ENCODE results near the gene GRAMD1B. TPM values are rescaled to one million over a fixed set of nuclear protein-coding genes. Genes with fewer than 3 reads are reported as not detected.
A peak's percentile ranks its signal among the peaks of the same experiment; 100 is the strongest.

The GRAMD1B gene
- polyA plus RNA-seq, 3 donors = 3.2 to 13.9 (median 3.3) TPM

DNA sequence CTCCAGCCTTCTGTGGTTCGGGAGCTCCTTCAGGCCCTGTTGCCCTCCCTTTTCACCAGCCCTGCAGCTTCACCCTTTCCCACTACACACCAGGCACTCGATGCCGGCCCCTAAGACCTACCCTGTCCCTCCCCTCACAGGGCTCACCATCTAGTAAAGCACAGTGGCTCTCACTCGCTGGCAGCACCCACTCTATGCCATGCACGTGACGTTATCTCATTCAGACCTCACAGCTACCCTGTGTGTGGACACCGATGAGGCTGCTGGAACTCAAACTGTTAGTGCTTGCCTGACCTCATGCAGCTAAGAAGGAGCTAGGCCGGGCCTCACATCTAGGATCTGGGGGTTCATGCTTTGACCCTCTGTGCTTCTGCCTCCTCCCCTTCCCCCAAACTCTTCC, 178.9 kb downstream of the GRAMD1B start:
- no peak overlapping the region for H2AFZ ChIP-seq (ENCODE audit: insufficient read depth, low read depth, low read length, poor library complexity, severe bottlenecking)
- H4K20me1 ChIP-seq (ENCODE audit: insufficient read depth, low read length) = no peaks in the 10 kb centered on the region
- no peak overlapping the region for H3K4me2 ChIP-seq (replicated peaks; ENCODE audit: extremely low read depth, low read length, poor library complexity, severe bottlenecking)
- H3K27ac ChIP-seq (ENCODE audit: low read depth in 1 of 2, low read length in 2 of 2) = no peak overlapping the region
- TF ChIP-seq, protein P1, sequence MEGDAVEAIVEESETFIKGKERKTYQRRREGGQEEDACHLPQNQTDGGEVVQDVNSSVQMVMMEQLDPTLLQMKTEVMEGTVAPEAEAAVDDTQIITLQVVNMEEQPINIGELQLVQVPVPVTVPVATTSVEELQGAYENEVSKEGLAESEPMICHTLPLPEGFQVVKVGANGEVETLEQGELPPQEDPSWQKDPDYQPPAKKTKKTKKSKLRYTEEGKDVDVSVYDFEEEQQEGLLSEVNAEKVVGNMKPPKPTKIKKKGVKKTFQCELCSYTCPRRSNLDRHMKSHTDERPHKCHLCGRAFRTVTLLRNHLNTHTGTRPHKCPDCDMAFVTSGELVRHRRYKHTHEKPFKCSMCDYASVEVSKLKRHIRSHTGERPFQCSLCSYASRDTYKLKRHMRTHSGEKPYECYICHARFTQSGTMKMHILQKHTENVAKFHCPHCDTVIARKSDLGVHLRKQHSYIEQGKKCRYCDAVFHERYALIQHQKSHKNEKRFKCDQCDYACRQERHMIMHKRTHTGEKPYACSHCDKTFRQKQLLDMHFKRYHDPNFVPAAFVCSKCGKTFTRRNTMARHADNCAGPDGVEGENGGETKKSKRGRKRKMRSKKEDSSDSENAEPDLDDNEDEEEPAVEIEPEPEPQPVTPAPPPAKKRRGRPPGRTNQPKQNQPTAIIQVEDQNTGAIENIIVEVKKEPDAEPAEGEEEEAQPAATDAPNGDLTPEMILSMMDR (IDR thresholded peaks at IDR 0.05) = no peak
- WGBS (ENCODE audit: insufficient coverage) = 99% methylated on average over 8 of the region's 8 CpGs
- intact Hi-C loops (cut with micrococcal nuclease) = no loop called here
- peak overlapping the region in 2 of 7 donors; percentile 56 to 81 for H3K27ac Mint-ChIP-seq
- no peaks in the 10 kb centered on the region for H3K27me3 ChIP-seq (ENCODE audit: control insufficient read depth in 2 of 2, insufficient read depth in 2 of 2, low read length in 2 of 2)
- H3K36me3 ChIP-seq (replicated peaks in 1 of 2; ENCODE audit: control insufficient read depth in 1 of 2, insufficient read depth in 2 of 2, low read length in 2 of 2) = peaks cover 97 to 100% of the 10 kb centered on the region in 2 donors
- H3K4me1 Mint-ChIP-seq = no peaks in the 10 kb centered on the region
- no peaks in the 10 kb centered on the region for H3K27me3 Mint-ChIP-seq (ENCODE audit: low read depth in 3 of 3)
- no peaks in the 10 kb centered on the region for H3K9me3 ChIP-seq (replicated peaks in 1 of 2; ENCODE audit: control insufficient read depth in 1 of 2, insufficient read depth in 1 of 2, low read length in 2 of 2)
- H3K9me3 Mint-ChIP-seq = peaks cover 0 to 2% (median 0%) of the 10 kb centered on the region in 7 donors
- H3K36me3 Mint-ChIP-seq = peaks cover 92 to 97% of the 10 kb centered on the region in 2 donors
- no peak overlapping the region for H3K4me3 Mint-ChIP-seq
- H3K4me3 ChIP-seq (replicated peaks in 1 of 3; ENCODE audit: low read depth in 2 of 3, low read length in 3 of 3) = no peak overlapping the region
- H3K4me1 ChIP-seq (ENCODE audit: control insufficient read depth in 1 of 2, insufficient read depth in 2 of 2, low read length in 2 of 2) = no peaks in the 10 kb centered on the region
- no peak for DNase-seq
- no peaks in the 10 kb centered on the region for H3K79me2 ChIP-seq (ENCODE audit: insufficient read depth, low read length)
- no peak overlapping the region for H3K9ac ChIP-seq (ENCODE audit: insufficient read depth, low read length, poor library complexity, severe bottlenecking)

DNA sequence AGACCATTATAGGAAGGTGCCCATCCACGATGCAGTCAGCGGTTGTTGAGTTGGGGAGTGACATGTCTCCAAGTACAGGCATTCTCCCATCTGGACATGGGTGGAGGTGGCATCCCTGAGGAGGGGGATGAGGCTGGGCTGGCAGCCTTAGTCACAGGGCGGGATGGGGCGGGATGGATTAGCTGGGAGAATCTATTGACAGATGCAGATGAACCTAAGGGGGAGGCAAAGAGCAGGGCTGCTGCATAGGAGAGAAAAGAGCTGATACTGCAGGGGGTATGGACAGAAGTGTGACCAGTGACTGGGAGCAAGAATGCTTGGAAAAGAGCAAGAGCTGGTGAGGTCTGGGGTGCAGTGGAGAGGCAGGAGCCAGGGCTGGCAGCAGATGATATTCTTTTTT, 181.6 kb downstream of the GRAMD1B start:
- TF ChIP-seq, protein P1 (IDR thresholded peaks at IDR 0.05) = no peak

More for the DNA sequence above, 181.6 kb downstream of the GRAMD1B start:
- Mint-ChIP-seq H3K4me1 (no peaks in the 10 kb centered on the region), H3K9me3 (peaks cover 0 to 2% (median 0%) of the 10 kb centered on the region in 7 donors), H3K27ac (peak overlapping the region in 4 of 7 donors; percentile 1 to 30 (median 16)), H3K27me3 (ENCODE audit: low read depth in 3 of 3) (peaks cover 0 to 1% (median 0%) of the 10 kb centered on the region in 3 donors), H3K36me3 (peaks cover 88 to 96% of the 10 kb centered on the region in 2 donors), H3K4me3 (no peak overlapping the region)
- Histone ChIP-seq H3K9ac (ENCODE audit: insufficient read depth, low read length, poor library complexity, severe bottlenecking) (no peak overlapping the region), H3K4me2 (replicated peaks; ENCODE audit: extremely low read depth, low read length, poor library complexity, severe bottlenecking) (no peak overlapping the region), H3K79me2 (ENCODE audit: insufficient read depth, low read length) (no peaks in the 10 kb centered on the region), H3K4me3 (replicated peaks in 1 of 3; ENCODE audit: low read depth in 2 of 3, low read length in 3 of 3) (no peak overlapping the region), H4K20me1 (ENCODE audit: insufficient read depth, low read length) (no peaks in the 10 kb centered on the region), H3K9me3 (replicated peaks in 1 of 2; ENCODE audit: control insufficient read depth in 1 of 2, insufficient read depth in 1 of 2, low read length in 2 of 2) (no peaks in the 10 kb centered on the region), H3K27ac (ENCODE audit: low read depth in 1 of 2, low read length in 2 of 2) (no peak overlapping the region), H3K27me3 (ENCODE audit: control insufficient read depth in 2 of 2, insufficient read depth in 2 of 2, low read length in 2 of 2) (no peaks in the 10 kb centered on the region), H3K36me3 (replicated peaks in 1 of 2; ENCODE audit: control insufficient read depth in 1 of 2, insufficient read depth in 2 of 2, low read length in 2 of 2) (peaks cover 94 to 98% of the 10 kb centered on the region in 2 donors), H2AFZ (ENCODE audit: insufficient read depth, low read depth, low read length, poor library complexity, severe bottlenecking) (no peak overlapping the region), H3K4me1 (ENCODE audit: control insufficient read depth in 1 of 2, insufficient read depth in 2 of 2, low read length in 2 of 2) (no peaks in the 10 kb centered on the region)
- intact Hi-C loops (cut with micrococcal nuclease) = no loop called here
- DNase-seq = no peak
- 100% methylated on average over 4 of the region's 4 CpGs for WGBS (ENCODE audit: insufficient coverage)

Measured in CD14-positive monocyte (primary cell).